HG02981 (cell line): ENCODE results near the gene IFNW1.
"Not testable (repeated sequence)": the region's sequence is repeated elsewhere in the genome, so short reads cannot be mapped to it uniquely, and the experiment has no call there.

Experiments used
- ATAC-seq: cut with Tn5 transposase; IDR thresholded peaks from one replicate; pipeline ENCODE4 v1.9.1; 2021; ENCODE audit warnings: mild to moderate bottlenecking, moderate library complexity; ENCODE audit not compliant: unreplicated experiment

The IFNW1 gene

GRCh38 chr9:21141427-21141882 lies at the start of gene IFNW1:
Gene IFNW1 (minus strand): TSS chr9:21141832. CDS start chr9:21141570, 262 bp downstream.
- ATAC-seq, result peak; percentile 41

- ATAC-seq, result not testable (repeated sequence)
Observed at GRCh38 chr9:21187487-21187886, 45.9 kb upstream of the IFNW1 start, which contains the start of gene IFNA4. Gene IFNA4 (minus strand): TSS chr9:21187587. CDS start chr9:21187531, 56 bp downstream.

- ATAC-seq, result peak; percentile 94
Observed at GRCh38 chr9:21182810-21183736, 41.4 kb upstream of the IFNW1 start.

- ATAC-seq, result no peak
Observed at GRCh38 chr9:21174671-21175070, 33.0 kb upstream of the IFNW1 start.

DNA sequence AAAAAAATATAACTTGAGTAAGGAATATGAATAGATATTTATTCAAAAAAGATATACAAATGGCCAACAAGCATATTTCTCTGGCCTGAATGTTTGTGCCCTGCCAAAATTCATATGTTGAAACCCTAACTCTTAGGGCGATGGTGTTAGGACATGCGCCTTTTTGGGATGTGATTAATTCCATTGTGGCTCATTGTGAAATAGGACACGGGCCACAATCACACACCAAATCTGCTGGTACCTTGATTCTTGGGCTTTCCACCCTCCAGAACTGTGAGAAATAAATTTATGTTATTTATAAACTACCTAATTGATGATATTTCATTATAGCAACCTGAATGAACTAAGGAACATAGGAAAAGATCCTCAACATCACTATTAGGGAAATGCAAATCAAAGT lies 30.5 kb upstream of the IFNW1 start:
- no peak for ATAC-seq

DNA sequence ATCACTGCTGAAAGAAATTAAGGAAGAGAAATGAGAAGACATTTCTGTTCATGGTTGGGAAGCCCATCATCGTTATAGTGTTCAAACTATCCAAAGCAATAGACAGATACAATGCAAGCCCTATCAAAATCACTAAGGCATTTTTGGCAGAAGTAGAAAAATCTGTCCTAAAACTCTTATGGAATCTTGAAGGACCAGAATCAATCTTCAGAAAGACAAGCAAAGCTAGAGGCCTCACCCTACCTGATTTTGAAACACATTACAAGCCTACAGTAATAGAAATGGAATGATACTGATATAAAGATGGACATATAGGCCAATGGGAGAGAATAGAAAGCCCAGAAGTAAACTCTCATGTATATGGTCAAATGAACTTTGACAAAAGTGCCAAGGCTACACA lies 29.7 kb upstream of the IFNW1 start:
- no peak for ATAC-seq

DNA sequence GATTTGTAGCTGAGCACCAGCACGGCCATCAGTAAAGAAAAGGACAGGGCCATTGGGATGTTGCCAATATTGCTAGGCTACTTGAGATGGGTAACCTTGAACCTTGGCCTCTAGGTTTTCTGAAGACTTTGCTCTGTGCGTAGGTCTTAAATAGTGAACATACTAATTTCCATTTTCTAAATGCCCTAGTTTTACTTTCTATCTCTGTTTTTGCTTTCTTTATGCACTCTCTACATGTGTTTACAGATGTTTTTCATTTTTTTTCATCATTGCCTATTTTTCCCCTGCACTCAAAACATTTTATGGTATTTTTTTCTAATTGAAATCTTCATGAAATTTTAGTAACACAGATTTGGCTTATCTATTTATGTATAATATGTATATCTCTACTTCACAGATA lies 24.9 kb upstream of the IFNW1 start, which contains the start of gene IFNA21:
TSS of gene IFNA21 (minus strand) at position 101 of the 400 bp plus-strand sequence. CDS start at position 53, 48 bp downstream.
- ATAC-seq, result not testable (repeated sequence)

DNA sequence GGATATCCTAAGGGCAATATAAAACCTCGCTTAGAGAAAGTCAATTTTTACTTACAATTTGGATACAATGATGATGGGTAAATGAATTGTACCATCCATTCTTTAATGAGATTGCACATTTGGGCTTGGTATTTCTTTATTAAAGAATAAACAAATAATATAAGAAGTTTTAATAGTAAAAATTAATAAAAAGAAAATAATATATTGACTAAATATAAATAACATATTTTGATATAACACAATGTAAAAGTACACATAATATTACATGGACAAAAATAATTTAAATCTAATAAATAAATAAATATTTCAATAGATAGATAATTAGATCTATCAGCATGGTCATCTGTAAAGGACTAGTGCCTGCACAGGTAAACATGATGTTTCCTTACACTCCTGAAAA lies 23.9 kb upstream of the IFNW1 start:
- ATAC-seq, result no peak

DNA sequence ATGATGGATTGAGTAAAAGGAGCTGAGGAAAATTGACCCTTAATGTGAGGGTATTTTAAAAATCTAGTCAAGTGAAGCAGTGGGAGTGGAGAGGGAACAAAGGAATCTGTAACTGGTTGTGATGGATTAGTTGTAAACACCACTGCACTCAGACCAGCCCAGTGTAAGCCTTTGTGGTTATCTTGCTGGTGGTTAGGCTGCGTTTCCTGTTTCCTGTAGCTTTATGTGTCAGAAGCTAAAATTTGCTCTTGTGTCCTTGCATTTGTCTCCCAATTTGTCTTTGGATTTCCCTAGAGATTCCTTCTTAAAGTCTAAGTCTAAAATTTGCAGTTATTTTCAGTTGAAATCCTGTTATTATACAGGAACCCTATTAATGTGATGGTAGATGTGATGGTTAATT lies 18.5 kb upstream of the IFNW1 start:
- ATAC-seq, result peak; percentile 92

DNA sequence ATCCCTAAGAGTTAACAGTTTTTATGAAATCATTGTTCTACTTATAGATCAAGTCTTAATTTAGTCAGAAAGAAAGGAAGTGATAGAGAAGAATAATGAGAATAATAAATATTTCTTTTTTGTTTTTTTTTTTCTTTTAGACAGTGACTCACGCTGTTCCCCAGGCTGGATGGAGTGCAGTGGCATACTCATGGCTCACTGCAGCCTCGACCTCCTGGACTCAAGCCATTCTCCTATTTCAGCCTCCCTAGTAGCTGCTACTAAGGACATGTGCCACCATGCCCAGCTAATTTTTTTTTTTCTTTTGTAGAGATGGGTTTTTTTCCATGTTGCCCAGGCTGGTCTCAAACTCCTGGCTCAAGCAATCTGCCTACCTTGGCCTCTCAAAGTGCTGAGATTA lies 13.9 kb upstream of the IFNW1 start:
- no peak for ATAC-seq

DNA sequence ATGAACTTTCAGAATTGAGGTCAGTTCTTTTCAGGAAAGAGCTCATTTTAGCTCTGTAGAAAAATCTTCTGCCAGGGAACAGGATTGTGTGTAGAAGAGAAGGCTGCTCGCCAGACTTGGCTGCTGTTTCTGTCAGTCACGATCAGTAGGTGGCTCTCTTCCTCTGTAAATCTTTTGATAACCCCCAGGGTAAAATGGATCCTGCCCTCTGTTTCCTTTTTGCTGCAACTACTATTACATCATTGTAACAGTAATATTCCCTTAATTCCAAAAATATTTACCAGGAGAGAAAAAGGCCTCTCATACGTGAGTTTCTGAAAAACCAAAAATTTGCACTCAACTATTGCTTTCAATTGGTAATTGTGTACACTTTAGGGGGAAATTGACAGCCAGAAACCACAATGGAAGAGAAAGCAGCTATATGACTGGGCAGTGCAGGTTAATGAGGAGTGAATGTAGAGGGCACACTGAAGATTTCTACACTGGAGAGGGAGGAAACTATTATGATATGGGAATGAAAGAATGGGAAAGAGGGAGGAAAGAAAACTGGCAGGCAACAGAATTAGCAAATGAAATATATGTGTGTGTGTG lies 12.5 kb upstream of the IFNW1 start:
- peak; percentile 85 for ATAC-seq

GRCh38 chr9:21153336-21154017 lies 11.8 kb upstream of the IFNW1 start:
- ATAC-seq, result peak; percentile 14

GRCh38 chr9:21144603-21145002 lies 3.0 kb upstream of the IFNW1 start:
- ATAC-seq, result no peak

GRCh38 chr9:21137020-21137419 lies 4.6 kb downstream of the IFNW1 start:
- no peak for ATAC-seq

- ATAC-seq, result no peak
Observed at GRCh38 chr9:21135736-21136135, 5.9 kb downstream of the IFNW1 start.

DNA sequence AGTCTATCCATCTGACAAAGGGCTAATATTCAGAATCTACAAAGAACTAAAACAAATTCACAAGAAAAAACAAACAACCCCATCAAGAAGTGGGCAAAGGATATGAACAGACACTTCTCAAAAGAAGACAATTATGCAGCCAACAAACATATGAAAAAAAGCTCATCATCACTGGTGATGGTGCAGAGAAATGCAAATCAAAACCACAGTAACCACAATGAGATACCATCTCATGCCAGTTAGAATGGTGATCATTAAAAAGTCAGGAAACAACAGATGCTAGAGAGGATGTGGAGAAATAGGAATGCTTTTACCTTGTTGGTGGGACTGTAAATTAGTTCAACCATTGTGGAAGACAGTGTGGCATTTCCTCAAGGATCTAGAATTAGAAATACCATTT lies 13.4 kb downstream of the IFNW1 start:
- not testable (repeated sequence) for ATAC-seq

- peak; percentile 94 for ATAC-seq
Observed at GRCh38 chr9:21121595-21122251, 19.9 kb downstream of the IFNW1 start.

- ATAC-seq, result no peak
Observed at GRCh38 chr9:21121079-21121478, 20.6 kb downstream of the IFNW1 start.

DNA sequence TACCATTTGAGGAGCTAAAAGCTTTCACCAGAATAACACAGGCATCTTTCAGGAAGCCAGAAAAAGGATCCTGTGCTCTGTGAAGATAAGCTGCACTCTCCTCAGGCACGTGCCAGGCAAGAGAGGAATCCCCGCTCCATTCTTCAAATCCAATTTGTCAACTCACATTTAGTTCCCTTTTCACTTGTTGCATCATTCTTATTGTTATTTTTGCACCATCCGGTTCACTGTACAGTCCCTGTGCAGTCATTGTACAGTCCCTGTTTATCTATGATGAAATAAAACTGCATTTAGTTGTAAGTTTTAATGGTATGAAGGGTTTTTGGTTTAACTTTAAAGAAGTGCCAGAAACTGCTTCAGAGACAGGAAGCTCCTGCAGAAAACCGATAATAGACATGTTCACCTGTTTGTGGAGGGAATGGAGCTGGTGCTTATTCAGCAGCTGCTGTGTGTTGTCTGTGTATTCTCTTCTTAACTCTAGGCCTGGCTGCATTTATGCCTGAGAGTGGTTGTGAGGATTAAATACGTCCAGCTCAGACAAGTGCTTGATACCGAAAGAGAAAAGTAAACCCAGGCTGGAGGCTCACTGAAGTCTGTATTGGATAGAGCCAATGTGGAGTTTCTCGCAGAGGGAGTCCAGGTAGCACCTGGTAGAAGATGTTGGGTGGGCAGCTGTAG lies 22.4 kb downstream of the IFNW1 start:
- no peak for ATAC-seq

- no peak for ATAC-seq
Observed at GRCh38 chr9:21114311-21114710, 27.3 kb downstream of the IFNW1 start.
